KOPT-K1 (cell line): ENCODE data around the gene ZNF627.
"Not testable (repeated sequence)": the region's sequence is repeated elsewhere in the genome, so short reads cannot be mapped to it uniquely, and the experiment has no call there.

ENCODE experiments used
- H3K27ac ChIP-seq: fragments of 200-600 bp; sonication (generic); 2 replicates; pipeline ENCODE4 v1.5.1; 2016; ENCODE audit warnings: antibody characterized with exemption, mild to moderate bottlenecking, low read depth, low read length; ENCODE audit not compliant: poor library complexity, severe bottlenecking
- H3K36me3 ChIP-seq: fragments of 200-600 bp; sonication (generic); 2 replicates; pipeline ENCODE4 v1.5.1; 2017; ENCODE audit warnings: antibody characterized with exemption, mild to moderate bottlenecking, low read length, moderate library complexity; ENCODE audit not compliant: insufficient read depth
- H3K9me3 ChIP-seq: fragments of 200-600 bp; sonication (generic); 2 replicates; pipeline ENCODE4 v1.5.1; 2017; ENCODE audit warnings: antibody characterized with exemption, low read length, mild to moderate bottlenecking; ENCODE audit not compliant: insufficient read depth, poor library complexity, severe bottlenecking

The ZNF627 gene

DNA sequence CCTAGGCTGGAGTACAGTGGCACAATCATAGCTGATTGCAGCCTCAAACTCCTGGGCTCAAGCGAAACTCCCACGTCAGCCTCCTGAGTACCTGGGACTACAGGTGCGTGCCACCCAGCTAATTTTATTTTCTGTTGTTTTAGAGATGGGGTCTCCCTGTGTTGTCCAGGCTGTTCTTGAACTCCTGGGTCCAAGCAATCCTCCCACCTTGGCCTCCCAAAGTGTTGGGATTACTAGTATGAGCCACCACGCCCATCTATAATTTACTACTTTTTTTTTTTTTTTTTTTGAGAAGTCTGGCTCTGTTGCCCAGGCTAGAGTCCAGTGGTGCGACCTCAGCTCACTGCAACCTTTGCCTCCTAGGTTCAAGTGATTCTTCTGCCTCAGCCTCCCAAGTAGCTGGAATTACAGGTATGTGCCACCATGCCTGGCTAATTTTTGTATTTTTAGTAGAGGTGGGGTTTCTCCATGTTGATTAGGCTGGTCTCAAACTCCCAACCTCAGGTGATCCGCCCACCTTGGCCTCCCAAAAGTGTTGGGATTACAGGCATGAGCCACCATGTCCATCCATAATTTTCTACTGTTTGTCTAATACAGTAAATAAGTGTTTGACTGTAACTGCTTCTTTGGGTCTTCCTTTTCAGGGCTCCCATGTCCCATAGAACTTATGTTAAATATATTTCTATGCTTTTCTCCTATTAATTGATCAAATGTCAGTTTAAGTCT lies 33.0 kb upstream of the ZNF627 start:
- H3K9me3 ChIP-seq, H3K27ac ChIP-seq, H3K36me3 ChIP-seq: not testable (repeated sequence)

GRCh38 chr19:11565649-11565980 lies 31.7 kb upstream of the ZNF627 start:
- not testable (repeated sequence) for H3K9me3 ChIP-seq, H3K36me3 ChIP-seq, H3K27ac ChIP-seq

- H3K9me3 ChIP-seq: no peaks in the 10 kb centered on the region
- H3K36me3 ChIP-seq: no peaks in the 10 kb centered on the region
- no peak overlapping the region for H3K27ac ChIP-seq
These were observed 31.1 kb upstream of the ZNF627 start for GRCh38 chr19:11566164-11566563.

GRCh38 chr19:11570039-11570462 lies 27.2 kb upstream of the ZNF627 start:
- Histone ChIP-seq H3K27ac (no peak overlapping the region), H3K36me3 (no peaks in the 10 kb centered on the region), H3K9me3 (no peaks in the 10 kb centered on the region)

- H3K27ac ChIP-seq, H3K36me3 ChIP-seq, H3K9me3 ChIP-seq: not testable (repeated sequence)
These were observed 23.9 kb upstream of the ZNF627 start for GRCh38 chr19:11573354-11573753.

DNA sequence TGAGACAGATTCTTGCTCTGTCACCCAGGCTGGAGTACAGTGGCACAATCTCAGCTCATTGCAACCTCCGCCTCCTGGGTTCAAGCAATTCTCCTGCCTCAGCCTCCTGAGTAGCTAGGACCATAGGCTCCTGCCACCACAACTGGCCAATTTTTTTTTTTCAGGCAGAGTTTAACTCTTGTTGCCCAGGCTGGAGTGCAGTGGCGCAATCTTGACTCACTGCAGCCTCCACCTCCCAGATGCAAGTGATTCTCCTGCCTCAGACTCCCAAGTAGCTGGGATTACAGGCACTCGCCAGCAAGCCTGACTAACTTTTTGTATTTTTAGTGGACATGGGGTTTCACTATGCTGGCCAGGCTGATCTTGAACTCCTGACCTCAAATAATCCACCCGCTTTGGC lies 23.5 kb upstream of the ZNF627 start:
- H3K36me3 ChIP-seq, H3K9me3 ChIP-seq, H3K27ac ChIP-seq: not testable (repeated sequence)

GRCh38 chr19:11574689-11575088 lies 22.6 kb upstream of the ZNF627 start:
- Histone ChIP-seq H3K27ac (no peak overlapping the region), H3K36me3 (no peaks in the 10 kb centered on the region), H3K9me3 (no peaks in the 10 kb centered on the region)

DNA sequence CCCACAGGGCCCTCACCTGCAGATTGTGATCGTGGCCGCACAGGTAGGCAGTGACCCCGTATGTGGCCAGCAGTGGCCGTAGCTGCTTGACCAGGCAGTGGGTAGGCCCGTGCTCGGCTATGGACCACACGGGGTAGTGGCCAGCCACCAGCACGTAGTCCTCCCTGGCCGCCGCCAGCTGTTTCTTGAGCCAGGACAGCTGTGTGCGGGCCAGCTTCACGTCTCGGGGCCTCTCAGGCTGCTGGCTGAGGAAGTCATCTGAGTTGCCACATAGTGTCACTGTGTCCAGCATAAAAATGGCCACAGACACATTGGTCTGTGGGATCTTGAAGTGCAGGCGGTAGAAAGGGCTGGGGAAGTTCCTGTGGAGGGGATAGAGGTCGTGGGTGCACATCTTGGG lies 21.1 kb upstream of the ZNF627 start:
- no peak overlapping the region for H3K27ac ChIP-seq
- H3K36me3 ChIP-seq: no peaks in the 10 kb centered on the region
- H3K9me3 ChIP-seq: no peaks in the 10 kb centered on the region

GRCh38 chr19:11577451-11578257 lies 19.6 kb upstream of the ZNF627 start, which contains the start of gene ACP5:
Gene ACP5 (minus strand): TSS chr19:11577645. CDS start chr19:11577317, 328 bp downstream.
- H3K36me3 ChIP-seq: no peaks in the 10 kb centered on the region
- H3K9me3 ChIP-seq: no peaks in the 10 kb centered on the region
- no peak within 1 kb of the TSS for H3K27ac ChIP-seq

DNA sequence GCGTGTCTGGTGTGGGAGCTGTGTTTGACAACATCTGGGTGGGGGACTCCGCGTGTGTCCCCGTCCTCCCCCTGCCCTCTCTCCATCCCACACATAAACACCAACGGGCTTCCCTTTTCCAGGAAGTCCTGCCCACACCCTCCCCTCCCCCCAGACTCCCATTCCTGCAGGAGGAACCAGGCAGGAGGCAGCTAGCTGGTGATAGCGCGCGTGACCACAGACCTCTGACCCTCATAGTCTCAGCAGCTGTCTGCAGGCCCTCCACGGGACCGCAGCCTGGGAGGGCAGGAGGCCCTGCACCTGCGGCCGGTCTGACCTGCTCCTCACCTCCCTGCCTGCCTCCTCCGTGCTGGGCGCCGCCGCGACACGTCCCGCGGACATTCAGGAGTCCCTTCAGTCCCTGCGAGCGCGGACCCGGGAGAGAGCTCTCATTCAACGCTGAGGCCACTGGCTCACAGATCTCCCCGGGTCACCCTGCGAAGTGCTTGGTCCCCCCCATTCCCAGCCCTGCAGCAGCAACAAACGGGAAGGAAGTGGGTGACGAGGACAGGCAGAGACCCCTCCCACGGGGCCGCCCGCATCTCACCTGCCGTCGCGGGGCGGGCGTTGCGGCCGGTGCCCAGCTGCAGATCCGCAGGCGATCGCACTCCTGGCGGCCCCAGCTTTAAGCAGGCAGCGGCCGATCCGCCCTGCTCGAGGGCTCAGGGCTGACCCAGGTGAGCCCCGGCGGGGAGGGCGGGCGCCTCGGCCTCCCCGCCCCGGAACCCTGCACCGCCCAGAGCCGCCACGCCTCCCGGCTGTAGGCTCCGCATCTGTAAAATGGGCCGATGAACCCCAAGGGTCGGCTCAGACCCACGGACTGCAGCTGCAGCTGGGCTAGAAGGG lies 18.8 kb upstream of the ZNF627 start:
- Histone ChIP-seq H3K9me3 (no peaks in the 10 kb centered on the region), H3K27ac (no peak overlapping the region), H3K36me3 (no peaks in the 10 kb centered on the region)

- Histone ChIP-seq H3K36me3 (no peaks in the 10 kb centered on the region), H3K9me3 (no peaks in the 10 kb centered on the region), H3K27ac (no peak overlapping the region)
These were observed 17.2 kb upstream of the ZNF627 start for GRCh38 chr19:11580116-11580515.

- no peaks in the 10 kb centered on the region for H3K9me3 ChIP-seq
- H3K36me3 ChIP-seq: no peaks in the 10 kb centered on the region
- H3K27ac ChIP-seq: peak overlapping the region; percentile 76
These were observed 15.5 kb upstream of the ZNF627 start for GRCh38 chr19:11581740-11582139.

GRCh38 chr19:11586331-11586730 lies 11.0 kb upstream of the ZNF627 start:
- Histone ChIP-seq H3K27ac (no peak overlapping the region), H3K36me3 (no peaks in the 10 kb centered on the region), H3K9me3 (no peaks in the 10 kb centered on the region)

DNA sequence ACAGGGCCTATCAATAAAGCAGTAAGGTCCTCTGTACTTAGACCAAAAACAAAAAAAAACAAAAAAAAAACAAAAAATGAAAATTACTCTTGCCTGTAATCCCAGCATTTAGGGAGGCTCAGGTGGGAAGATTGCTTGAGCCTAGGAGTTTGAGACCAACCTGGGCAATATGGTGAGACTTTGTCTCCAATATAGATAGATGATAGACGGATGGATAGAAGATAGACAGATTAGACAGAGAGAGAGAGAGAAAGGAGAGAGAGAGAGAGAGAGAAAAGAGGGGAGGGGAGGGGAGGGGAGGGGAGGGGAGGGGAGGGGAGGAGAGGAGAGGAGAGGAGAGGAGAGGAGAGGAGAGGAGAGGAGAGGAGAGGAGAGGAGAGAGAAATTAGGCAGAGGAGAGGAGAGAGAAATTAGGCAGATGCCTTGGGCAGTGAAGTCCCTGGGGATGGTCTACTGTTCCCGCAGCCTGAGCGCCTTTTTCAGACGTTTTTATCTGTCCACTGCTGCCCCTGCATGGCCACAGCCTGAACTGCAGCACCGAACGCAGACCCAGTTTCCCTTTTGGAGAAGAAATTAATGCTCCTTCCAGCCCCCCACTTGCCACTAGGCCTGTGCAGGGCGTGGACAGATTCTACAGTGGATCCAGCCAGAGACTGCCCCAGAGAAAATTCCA lies 9.8 kb upstream of the ZNF627 start:
- Histone ChIP-seq H3K27ac (no peak overlapping the region), H3K9me3 (no peaks in the 10 kb centered on the region), H3K36me3 (no peaks in the 10 kb centered on the region)
